ENCODE results near the gene SLC9A4.

Gene SLC9A4

GRCh38 chr2:102453501-102453900 is 19.5 kb upstream of the SLC9A4 start:
- no peak for DNase-seq

- no peak for DNase-seq
Measured at GRCh38 chr2:102455061-102455670, 17.9 kb upstream of the SLC9A4 start.

GRCh38 chr2:102460467-102460866 is 12.6 kb upstream of the SLC9A4 start:
- no peak for DNase-seq

- DNase-seq: no peak
Measured at GRCh38 chr2:102461188-102461587, 11.8 kb upstream of the SLC9A4 start.

GRCh38 chr2:102463160-102463559 is 9.9 kb upstream of the SLC9A4 start:
- no peak for DNase-seq

- no peak for DNase-seq
Measured at GRCh38 chr2:102470168-102470567, 2.9 kb upstream of the SLC9A4 start.

GRCh38 chr2:102473631-102474030 is 605 bp downstream of the SLC9A4 start:
- no peak for DNase-seq

- DNase-seq: no peak
Measured at GRCh38 chr2:102474785-102475184, 1.8 kb downstream of the SLC9A4 start.

- no peak for DNase-seq
Measured at GRCh38 chr2:102478686-102479470, 5.9 kb downstream of the SLC9A4 start.

- DNase-seq: no peak
Measured at GRCh38 chr2:102480285-102481195, 7.5 kb downstream of the SLC9A4 start.

GRCh38 chr2:102481931-102482330 is 8.9 kb downstream of the SLC9A4 start:
- DNase-seq: no peak

- no peak for DNase-seq
Measured at GRCh38 chr2:102483086-102483485, 10.1 kb downstream of the SLC9A4 start.

- no peak for DNase-seq
Measured at GRCh38 chr2:102484310-102485061, 11.5 kb downstream of the SLC9A4 start.

GRCh38 chr2:102485147-102485785 is 12.2 kb downstream of the SLC9A4 start:
- DNase-seq: no peak

GRCh38 chr2:102486941-102487702 is 14.1 kb downstream of the SLC9A4 start:
- no peak for DNase-seq

- no peak for DNase-seq
Measured at GRCh38 chr2:102487761-102488462, 14.9 kb downstream of the SLC9A4 start.

- peak; percentile 5 for DNase-seq
Measured at GRCh38 chr2:102489646-102490045, 16.6 kb downstream of the SLC9A4 start.

- DNase-seq: no peak
Measured at GRCh38 chr2:102492006-102492405, 19.0 kb downstream of the SLC9A4 start.

GRCh38 chr2:102494570-102494969 is 21.5 kb downstream of the SLC9A4 start:
- DNase-seq: no peak

GRCh38 chr2:102498414-102498813 is 25.4 kb downstream of the SLC9A4 start:
- DNase-seq: no peak

- DNase-seq: no peak
Measured at GRCh38 chr2:102499558-102499957, 26.5 kb downstream of the SLC9A4 start.
